Stimulated activated CD8-positive, alpha-beta memory T cell treated with anti-CD3 and anti-CD28 coated beads, Interleukin-12 subunit alpha, Interleukin-12 subunit beta, amount 100 ng/mL, for 1 hour (primary cell): ENCODE measurements around the gene CPPED1.
"Not testable (repeated sequence)": the region's sequence is repeated elsewhere in the genome, so short reads cannot be mapped to it uniquely, and the experiment has no call there.

Experiments
- DNase-seq: peaks from one replicate; pipeline ENCODE4 v3.0.0-alpha.2; 2020; ENCODE audit warnings: low read depth

Gene CPPED1

DNA sequence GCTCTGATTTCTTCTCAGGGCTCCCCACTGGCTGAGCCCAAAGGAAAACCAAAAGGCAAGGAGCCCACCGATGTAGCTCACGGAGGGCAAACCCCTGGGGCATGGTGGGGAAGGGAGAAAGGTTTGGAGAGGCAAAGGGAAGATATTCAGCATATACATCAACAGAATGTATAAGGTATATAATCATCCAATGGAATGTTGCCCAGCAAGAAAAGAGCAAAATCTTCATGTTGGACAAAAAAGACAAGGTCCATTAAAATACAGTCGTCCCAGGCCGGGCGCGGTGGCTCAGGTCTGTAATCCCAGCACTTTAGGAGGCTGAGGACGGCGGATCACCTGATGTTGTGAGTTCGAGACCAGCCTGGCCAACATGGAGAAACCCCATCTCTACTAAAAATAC, 1.6 kb downstream of the CPPED1 start:
- no peak for DNase-seq

DNA sequence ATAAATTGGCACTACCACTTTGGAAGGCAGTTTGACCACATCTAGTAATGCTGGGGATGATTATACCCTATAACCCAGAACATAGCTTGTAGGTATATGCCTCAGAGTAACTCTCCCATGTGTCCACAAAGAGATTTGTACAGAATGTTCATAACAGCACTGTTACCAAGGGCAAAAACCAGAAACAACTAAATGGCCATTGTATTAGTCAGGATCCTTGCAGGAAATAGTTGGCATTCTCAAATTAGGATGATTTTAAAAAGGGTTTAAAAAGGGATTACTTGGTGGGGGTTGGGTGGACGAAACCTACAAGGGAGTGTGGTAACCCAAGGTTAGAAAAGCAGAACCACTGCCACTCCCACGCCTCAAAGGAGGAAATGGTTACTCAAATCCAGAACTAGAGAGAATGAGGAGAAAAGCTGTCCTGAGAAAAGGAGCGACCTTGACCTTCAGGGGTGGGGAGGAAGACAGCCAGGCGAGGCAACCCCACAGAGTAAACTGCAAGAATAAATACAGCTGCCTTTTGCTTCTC, 2.1 kb downstream of the CPPED1 start:
- DNase-seq = no peak

DNA sequence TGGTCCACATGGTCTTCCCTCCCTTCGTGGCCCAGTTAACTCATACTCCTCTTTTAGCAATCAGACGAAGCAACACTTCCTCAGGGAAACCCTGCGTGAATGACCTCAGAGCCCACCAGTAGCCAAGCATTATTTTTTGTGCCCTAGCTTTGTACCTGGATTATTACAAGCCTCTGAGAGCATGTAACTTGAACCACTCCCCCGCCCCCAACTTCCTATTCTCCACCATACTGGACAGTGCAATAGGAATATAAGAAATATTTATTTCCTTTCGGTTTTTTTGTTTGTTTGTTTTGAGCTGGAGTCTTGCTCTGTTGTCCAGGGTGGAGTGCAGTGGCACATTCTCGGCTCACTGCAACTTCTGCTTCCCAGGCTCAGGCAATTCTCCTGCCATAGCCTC, 2.9 kb downstream of the CPPED1 start:
- no peak for DNase-seq

DNA sequence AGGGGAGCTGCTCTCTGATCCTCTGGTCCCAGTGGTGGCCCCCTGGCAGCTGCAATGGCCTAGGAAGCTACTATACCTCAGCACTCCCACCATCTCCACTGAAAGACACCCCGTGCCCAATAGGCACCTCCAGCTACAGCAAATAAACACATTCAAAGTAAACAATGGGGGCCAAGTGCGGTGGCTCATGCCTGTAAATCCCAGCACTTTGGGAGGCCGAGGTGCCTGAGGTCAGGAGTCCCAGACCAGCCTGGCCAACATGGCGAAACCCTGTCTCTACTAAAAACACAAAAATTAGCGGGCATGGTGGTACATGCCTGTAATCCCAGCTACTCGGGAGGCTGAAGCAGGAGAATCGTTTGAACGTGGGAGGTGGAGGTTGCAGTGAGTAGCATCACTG, 3.7 kb downstream of the CPPED1 start:
- DNase-seq = not testable (repeated sequence)

DNA sequence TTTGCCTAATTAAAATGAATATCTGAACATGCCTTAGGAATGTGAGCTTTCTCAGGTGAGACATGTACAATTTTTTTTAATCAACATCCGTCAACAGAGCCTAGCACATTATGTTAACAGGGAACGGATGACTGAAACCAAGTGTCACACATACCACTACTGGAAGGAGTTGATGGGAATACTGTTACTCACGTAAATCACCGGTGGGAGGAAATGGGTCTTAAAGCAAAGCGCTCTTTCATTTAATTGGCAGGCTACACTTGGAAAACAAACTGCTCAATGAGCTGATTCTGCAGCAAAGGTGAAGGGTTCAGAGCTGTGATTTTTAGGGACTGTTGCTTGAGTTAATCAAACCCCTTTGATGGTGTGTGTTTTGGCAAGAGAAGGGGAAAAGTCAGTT, 4.8 kb downstream of the CPPED1 start:
- no peak for DNase-seq

DNA sequence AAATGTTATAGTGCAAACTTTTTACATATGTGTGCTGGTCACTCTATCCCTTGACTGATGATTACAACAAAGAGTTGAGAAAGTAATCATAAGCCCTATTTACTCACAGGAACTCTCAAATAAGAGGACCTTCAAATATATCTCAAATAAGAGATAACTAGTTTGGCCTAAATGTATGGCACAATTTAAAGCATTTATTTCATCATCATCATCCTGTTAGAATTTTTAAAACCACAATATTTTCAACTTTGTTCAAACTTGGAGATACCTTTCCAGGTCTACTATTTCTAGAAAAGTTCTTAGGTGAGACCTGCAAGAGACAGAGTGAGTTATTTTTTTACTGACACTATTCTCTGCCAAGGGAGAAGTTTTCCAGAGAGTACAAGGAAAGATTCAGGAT, 5.5 kb downstream of the CPPED1 start:
- DNase-seq = no peak

DNA sequence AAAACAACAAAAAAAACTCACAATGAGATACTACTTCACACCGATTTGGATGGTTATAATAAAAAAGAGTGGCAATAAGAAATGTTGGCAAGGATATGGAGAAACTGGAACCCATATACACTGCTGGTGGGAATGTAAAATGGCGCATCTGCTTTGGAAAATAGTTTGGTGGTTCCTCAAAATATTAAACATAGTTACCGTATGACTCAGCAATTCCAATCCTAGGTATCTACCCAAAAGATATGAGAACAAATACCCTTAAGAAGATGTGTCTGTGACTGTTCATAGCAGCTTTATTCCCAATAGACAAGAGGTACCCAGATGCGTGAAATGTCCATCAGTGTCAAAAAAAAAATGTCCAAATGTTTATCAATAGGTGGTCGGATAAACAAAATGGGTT, 7.2 kb downstream of the CPPED1 start:
- DNase-seq = no peak

DNA sequence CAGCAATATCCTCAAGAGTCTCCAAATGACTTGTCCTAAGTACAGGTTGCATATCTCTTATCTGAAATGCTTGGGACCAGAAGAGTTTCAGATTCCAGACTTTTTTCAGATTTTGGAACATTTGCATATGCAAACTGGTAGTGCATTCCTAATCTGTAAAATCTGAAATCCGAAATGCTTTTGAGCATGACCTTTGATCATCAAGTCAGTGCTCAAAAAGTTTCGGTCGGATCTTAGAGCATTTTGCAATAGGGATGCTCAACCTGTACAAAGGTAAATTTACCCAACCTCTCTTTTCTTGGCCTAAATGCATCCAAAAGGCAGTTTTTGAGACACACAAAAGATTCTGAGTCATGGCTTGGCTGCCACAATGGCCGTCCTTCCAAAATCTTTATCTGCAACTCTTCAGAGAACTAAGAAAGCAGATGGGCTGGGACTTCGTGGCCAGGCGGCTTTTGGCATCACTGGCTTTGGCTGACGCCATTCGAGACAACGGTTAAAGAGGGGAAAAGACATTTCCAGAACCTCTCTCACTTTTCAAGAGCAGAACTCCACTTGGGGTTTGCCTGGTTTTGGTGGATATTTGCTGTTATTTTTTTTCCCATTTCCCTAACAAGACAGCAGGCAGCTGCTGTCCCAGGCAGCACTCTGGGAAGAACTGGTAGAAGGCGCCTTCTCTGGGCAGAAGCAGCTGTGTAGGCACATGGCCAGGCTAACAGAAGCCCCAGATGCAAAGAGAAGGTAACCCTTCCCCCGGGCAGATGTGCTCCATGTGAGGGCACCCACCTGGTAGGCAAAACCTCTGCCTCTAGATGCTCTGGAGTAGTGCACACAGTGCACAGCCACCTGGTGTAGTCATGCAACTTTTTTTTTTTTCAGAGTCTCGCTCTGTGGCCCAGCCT, 8.9 kb downstream of the CPPED1 start:
- no peak for DNase-seq

DNA sequence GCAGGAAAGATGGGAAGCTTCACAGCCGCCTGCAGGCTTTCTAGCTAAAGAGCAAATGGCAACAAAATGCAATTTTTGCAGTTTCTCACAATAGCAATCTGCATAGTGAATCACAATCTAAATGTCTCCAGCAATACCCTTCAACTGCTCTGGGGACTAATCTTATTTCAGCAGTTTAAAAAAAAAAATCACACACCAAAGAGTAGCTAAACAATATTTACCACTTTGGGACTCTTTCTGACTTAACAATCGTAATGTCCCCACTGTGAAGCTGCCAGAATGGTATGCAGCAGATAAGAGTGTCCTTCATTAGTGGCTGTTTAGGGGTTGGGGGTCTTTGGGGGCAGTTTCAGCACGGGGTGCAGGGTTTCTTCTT, 9.8 kb downstream of the CPPED1 start:
- DNase-seq = no peak

DNA sequence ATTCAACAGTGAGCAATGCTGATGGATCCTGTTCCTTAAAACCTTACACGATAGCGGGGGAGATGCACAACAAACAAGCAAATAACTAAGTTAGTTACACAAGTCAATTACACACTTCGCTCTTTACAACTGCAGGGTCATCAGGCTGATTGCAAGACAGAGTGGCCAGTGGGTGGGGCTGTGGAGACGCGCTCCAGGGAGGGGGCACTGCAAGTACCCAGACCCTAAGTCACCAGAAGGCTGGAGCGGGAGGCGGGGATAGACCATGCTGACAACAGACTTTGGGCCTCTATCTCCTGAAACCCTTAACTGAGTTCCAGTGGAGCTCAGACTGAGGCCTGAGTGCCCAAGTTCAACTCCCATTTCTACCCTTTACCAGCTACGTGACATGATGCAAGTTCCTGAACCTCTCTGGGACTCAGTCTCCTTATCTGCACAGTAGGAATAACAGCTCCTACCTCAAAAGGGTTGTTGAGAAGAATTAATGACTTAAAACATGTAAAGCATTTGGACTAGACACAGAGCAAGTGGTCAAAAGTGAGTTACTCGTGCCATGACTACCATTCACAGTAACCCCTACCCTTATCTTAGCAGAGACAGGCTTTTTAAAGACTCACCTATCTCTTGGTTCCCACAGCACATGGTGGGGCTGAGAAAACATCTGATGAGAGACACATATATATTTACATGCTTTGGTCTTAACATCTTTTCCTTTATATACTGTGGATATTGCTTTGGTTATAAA, 10.4 kb downstream of the CPPED1 start:
- DNase-seq = no peak

DNA sequence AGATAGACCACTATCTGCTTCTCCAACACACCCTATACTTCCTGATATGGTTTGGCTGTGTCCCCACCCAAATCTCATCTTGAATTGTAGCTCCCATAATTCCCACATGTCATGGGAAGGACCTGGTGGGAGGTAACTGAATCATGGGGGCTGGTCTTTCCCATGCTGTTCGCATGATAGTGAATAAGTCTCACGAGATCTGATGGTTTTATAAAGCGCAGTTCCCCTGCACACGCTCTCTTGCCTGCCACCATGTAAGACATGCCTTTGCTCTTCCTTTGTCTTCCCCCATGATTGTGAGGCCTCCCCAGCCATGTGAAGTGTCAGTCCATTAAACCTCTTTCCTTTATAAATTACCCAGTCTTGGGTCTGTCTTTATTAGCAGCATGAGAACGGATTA, 11.2 kb downstream of the CPPED1 start:
- not testable (repeated sequence) for DNase-seq

DNA sequence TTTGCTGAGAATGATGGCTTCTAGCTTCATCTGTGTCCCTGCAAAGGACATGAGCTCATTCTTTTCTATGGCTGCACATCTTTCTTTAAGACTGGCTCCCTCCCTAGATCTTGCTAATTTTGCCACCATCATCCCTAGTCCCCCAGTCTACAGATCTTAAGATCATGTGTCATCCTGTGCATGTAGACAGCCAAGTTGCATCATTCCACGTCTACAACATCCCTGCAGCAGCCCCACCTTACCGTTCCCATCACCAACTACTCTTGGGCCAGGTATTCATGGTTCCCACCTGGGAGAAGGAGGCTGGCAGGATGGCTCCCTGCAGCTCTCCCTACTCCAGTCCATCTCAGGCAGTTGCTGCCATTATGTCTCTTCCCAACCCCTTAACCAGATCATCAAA, 12.3 kb downstream of the CPPED1 start:
- DNase-seq = no peak

DNA sequence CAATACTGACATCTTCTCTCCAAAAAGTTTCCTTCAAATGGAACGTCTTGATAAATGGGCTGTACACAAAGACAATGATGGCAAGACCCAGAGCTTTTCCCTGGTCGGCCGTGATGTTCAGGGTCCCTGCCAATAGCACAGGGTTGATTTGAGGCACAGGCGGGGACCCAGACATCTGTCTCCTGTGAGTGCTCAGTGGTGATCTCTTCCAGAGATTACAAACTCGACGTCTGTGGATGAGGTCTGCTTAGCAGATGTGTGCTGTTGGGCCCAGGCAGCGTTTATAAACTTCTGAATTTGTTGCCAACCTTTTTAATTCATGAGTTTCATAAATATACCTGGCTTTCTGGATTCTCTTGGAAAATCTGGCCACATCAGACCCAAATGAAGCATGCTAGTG, 14.9 kb downstream of the CPPED1 start:
- no peak for DNase-seq

DNA sequence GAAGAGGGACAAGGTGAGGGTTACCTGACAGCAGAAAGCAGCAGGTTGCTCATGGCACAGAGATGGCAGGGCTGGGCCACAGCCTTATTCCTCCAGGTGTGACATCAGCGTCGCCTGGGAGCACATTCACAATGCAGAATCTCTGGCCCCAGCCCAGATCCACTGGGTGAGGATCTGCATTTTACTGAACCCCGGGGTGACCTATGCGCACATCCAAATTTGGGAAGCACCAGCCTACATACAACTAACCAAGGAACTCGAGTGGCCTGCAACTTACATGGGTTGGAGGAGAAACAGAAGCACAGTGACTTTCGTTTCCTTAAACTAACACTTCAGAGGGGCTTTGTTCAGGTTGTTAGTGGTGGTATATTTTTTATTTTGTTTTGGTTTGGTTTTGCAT, 17.6 kb downstream of the CPPED1 start:
- no peak for DNase-seq

DNA sequence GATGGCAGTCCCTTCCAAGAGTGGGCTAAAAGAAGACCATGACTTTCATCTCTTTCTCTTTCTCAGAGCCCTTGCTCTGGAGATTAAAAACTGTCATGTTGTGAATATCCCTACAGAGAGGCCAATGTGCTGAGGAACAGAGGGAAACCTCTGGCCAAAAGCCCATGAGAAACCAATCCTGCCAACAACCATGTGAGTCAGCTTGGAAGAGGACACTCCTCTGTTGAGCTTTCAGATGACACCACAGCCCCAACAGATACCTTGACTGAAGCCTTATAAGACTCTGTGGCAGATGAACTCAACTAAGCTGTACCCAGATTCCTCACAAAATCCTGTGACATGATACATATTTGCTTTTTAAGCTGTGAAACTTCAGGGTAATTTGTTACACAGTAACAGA, 19.6 kb downstream of the CPPED1 start:
- DNase-seq = no peak

DNA sequence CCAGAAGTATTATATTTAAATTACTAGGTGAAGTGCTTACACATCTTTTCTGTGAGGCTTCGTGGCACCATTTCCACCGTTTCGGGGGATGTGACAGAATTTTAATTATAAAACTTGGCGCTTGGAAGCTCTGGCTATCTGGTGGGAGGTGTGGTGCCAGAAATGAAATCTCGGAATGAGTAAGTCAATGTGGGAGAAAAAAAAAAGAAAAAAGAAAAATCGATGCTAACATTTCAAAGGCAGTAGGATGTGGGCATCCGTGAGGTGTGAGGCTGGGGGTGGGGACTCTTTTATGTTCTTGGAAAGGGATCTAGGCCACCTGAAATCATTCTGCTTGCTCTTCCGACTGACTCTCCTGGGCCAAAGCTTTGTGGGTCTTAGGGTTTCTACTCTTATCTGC, 21.9 kb downstream of the CPPED1 start:
- no peak for DNase-seq

DNA sequence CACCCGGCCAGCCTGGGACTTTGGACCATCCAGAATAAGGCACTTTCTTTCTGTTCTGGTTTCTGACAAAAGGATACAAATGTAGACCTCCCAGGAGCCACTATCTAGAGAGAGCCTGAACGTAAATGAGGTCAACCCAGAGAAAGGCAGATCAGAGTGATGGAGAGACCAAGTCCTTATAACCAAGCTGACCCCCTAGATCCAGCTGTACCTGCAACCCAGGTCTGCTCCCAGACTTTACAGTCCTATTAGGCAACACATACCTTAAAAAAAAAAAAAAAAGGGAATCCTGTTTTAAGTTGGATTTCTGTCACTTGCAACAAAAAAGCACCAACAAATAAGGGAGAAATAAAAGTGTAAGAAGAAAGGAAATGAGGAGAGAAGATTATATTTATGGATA, 23.2 kb downstream of the CPPED1 start:
- no peak for DNase-seq

DNA sequence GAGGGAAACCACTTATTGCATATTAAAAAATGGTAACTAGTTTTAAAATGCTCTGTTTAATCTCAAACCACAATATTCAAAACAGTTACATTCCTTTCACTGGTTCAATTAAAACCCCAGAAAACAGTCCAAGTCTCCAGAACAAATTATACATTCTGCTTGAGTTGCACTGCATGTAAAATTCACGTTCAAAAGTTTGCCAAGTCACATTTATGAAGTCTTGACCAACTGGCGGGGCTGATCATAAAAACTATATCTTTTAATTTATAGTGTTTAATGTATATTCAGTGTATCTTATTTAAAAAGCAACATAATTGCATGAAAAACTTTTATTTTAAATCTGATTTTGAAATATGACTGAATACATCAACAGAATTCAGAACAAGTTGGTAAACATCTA, 25.0 kb downstream of the CPPED1 start:
- no peak for DNase-seq

DNA sequence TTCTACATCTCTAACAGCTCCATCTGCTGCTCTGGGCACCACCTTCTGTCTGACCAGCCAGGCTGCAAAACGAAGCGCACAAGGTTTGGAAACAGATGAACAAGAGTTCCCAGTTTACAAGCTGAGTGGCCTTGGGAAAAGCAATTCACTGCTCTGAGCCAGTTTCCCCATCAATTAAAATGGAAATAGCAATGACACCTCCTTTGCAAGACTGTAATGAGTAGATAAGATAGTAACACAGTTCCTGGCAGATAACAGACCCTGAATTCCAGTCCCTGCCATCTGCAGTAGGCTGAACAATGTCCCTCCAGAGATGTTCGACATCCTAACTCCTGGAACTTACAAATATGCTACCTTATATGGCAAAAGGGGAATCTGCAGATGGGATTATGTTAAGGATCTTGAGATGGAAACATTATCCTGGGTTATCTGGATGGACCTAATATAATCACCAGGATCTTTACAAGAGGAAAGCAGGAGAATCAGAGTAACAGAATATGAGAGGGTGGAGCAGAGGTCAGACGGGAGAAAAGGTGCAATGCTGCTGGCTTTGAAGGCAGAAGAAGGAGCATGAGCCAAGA, 27.9 kb downstream of the CPPED1 start:
- no peak for DNase-seq

DNA sequence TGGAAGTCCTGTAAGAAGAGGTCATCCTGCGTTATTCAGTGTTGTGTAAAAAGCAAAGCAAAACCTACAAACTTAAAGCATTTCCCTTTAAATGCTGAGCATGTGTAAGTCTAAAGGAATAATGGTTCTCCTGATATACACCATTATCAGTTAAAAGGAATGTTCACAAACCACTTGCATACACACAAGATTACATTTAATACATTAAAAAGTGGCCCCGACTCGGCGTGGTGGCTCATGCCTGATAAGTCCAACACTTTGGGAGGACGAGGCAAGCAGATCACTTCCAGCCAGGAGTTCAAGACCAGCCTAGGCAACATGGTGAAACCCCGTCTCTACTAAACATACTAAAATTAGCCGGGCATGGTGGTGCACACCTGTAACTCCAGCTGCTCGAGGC, 30.5 kb downstream of the CPPED1 start:
- no peak for DNase-seq

DNA sequence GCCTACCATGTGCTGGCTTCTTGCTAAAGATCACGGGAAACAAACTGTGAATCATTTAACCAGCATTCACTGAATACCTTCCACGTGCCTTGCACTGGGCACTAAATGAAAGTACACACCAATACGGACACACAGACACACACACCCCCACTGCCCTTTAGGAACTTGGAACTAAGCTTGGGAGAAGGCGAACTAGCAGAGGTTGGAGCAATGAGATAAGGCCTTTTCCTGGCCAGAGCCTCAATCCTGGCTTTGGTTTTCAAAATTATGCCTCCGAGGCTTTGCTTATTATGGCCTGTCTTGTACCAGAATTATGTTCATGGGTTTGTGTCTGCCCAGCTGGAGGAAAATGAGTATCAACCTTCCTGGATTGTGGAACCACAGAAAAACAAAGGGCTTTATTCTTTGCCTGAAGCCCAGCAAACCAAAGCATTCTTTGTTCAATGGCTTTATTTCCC, 32.3 kb downstream of the CPPED1 start:
- DNase-seq = no peak

DNA sequence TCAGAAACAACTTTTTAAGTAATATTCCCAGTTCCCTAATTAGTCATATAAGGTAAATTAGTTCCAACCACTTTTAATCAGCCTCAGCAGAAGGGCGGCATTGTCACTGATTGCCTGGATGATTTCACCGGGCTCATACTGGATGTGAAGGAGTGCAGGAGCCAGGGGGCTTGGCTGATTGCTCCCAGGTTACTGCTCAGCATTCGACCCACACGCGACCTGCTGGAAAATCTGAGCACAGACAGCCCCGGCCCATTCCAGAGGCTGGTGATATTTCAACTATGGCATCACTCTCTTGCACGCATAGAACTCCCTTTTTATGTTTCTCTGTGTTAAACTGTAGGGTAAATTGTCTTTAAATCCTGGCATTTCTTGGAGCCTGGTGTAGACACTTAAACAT, 34.2 kb downstream of the CPPED1 start:
- no peak for DNase-seq

DNA sequence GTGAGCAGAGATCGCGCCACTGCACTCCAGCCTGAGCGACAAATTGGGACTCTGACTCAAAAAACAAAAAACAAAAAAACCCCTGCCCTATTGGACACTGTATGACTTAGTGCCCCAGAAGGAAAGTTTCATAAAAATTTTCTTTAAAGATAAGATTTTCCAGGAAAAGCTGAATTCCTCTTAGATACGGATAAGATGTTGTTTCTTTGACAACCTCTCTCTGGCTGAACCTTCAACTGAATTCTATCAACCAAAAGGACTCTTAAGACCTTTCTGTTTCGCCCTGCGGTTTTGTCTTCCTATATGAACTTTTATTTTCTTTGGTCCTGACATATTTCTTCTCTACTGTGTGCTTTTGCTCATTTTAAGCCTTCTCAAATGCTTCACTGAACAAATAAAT, 35.8 kb downstream of the CPPED1 start:
- DNase-seq = no peak
